Activated B cell treated with CpG ODN at 0.5 μM for 24 hours (primary cell): Measurements from ENCODE around the gene RASGRF2. TPM values are rescaled to one million over a fixed set of nuclear protein-coding genes. Genes with fewer than 3 reads are reported as not detected.

Experiments
- ATAC-seq: fragments of 200-7000 bp; cut with Tn5 transposase; one replicate; pipeline ENCODE4 v1.10.0; 2021; ENCODE audit warnings: low read depth, mild to moderate bottlenecking, moderate library complexity
- CTCF ChIA-PET: fragments of 350-600 bp; sonication (Branson Sonifier 250); formaldehyde crosslinking; loops from one replicate; lab custom pipeline; 2021; ENCODE audit warnings: antibody characterized with exemption; lab: Charles Lee
- POLR2A ChIA-PET: fragments of 350-600 bp; sonication (Branson Sonifier 250); formaldehyde crosslinking; loops from one replicate; lab custom pipeline; 2021; ENCODE audit warnings: antibody characterized with exemption; lab: Charles Lee
- DNase-seq: peaks from one replicate; pipeline ENCODE4 v3.0.0; 2022
- H3K27ac Mint-ChIP-seq: one replicate; pipeline ENCODE4 v1.8.0; 2020; ENCODE audit warnings: mixed read lengths
- H3K27me3 Mint-ChIP-seq: one replicate; pipeline ENCODE4 v1.8.0; 2021; ENCODE audit warnings: mixed read lengths
- H3K36me3 Mint-ChIP-seq: one replicate; pipeline ENCODE4 v1.8.0; 2021; ENCODE audit warnings: low read depth, mixed read lengths
- H3K4me1 Mint-ChIP-seq: one replicate; pipeline ENCODE4 v1.8.0; 2021; ENCODE audit warnings: mixed read lengths
- H3K4me3 Mint-ChIP-seq: one replicate; pipeline ENCODE4 v1.8.0; 2020; ENCODE audit warnings: mild to moderate bottlenecking, mixed read lengths
- H3K9me3 Mint-ChIP-seq: one replicate; pipeline ENCODE4 v1.8.0; 2020; ENCODE audit warnings: mixed read lengths
- CTCF ChIP-seq: fragments of 200-600 bp; IDR thresholded peaks from one replicate; pipeline ENCODE4 v1.8.0; 2022; ENCODE audit warnings: antibody characterized with exemption, mild to moderate bottlenecking
- intact Hi-C: fragments of 100-400 bp; cut with micrococcal nuclease; formaldehyde crosslinking; loops from one replicate; pipeline ENCODE4 v1.15.1; 2024
- total RNA-seq: library from RNA; stranded (reverse); gene quantifications from 2 replicates; pipeline ENCODE4 v1.2.3, GENCODE V29; 2022

The RASGRF2 gene
- total RNA-seq, 1 donor from 2014 or later: 0.64 TPM

- DNase-seq (no peak), ATAC-seq (no peak)
- no peak overlapping the region for H3K27ac Mint-ChIP-seq
- no peaks in the 10 kb centered on the region for H3K9me3 Mint-ChIP-seq
- H3K36me3 Mint-ChIP-seq: no peaks in the 10 kb centered on the region
- peaks cover 5% of the 10 kb centered on the region for H3K4me1 Mint-ChIP-seq
- intact Hi-C loops: no loop called here
- no peak for TF ChIP-seq CTCF
- CTCF ChIA-PET: no interaction called here
- no peaks in the 10 kb centered on the region for H3K27me3 Mint-ChIP-seq
- POLR2A ChIA-PET: no interaction called here
- no peak overlapping the region for H3K4me3 Mint-ChIP-seq
These were observed 16.8 kb downstream of the RASGRF2 start for GRCh38 chr5:80976985-80977384.

GRCh38 chr5:80977764-80978163 is 17.6 kb downstream of the RASGRF2 start:
- Mint-ChIP-seq H3K27ac (no peak overlapping the region), H3K27me3 (no peaks in the 10 kb centered on the region), H3K36me3 (no peaks in the 10 kb centered on the region), H3K4me1 (peaks cover 5% of the 10 kb centered on the region), H3K4me3 (no peak overlapping the region), H3K9me3 (no peaks in the 10 kb centered on the region)
- POLR2A ChIA-PET: no interaction called here
- intact Hi-C loops: no loop called here
- CTCF ChIA-PET: no interaction called here
- no peak for TF ChIP-seq CTCF
- DNase-seq: no peak
- ATAC-seq: no peak

- ATAC-seq: no peak
- intact Hi-C loops: no loop called here
- H3K27me3 Mint-ChIP-seq: no peaks in the 10 kb centered on the region
- no peak for TF ChIP-seq CTCF
- ChIA-PET CTCF (no interaction called here), POLR2A (no interaction called here)
- H3K36me3 Mint-ChIP-seq: no peaks in the 10 kb centered on the region
- H3K27ac Mint-ChIP-seq: no peak overlapping the region
- H3K4me3 Mint-ChIP-seq: no peak overlapping the region
- H3K9me3 Mint-ChIP-seq: no peaks in the 10 kb centered on the region
- H3K4me1 Mint-ChIP-seq: peaks cover 5% of the 10 kb centered on the region
- DNase-seq: no peak
These were observed 18.7 kb downstream of the RASGRF2 start for GRCh38 chr5:80978772-80979317.

- ChIA-PET CTCF (no interaction called here), POLR2A (no interaction called here)
- no peak for ATAC-seq
These were observed 21.9 kb downstream of the RASGRF2 start for GRCh38 chr5:80982093-80982492.

GRCh38 chr5:80985600-80986228 is 25.6 kb downstream of the RASGRF2 start:
- CTCF ChIA-PET: no interaction called here
- Mint-ChIP-seq H3K27ac (no peak overlapping the region), H3K4me3 (no peak overlapping the region), H3K4me1 (no peaks in the 10 kb centered on the region), H3K9me3 (no peaks in the 10 kb centered on the region), H3K27me3 (peaks cover 9% of the 10 kb centered on the region), H3K36me3 (no peaks in the 10 kb centered on the region)
- intact Hi-C loops: no loop called here
- no peak for TF ChIP-seq CTCF
- ATAC-seq (no peak), DNase-seq (no peak)
- POLR2A ChIA-PET: no interaction called here

More at GRCh38 chr5:80982093-80982492, 21.9 kb downstream of the RASGRF2 start:
- Mint-ChIP-seq H3K27me3 (peaks cover 4% of the 10 kb centered on the region), H3K4me3 (no peak overlapping the region), H3K27ac (no peak overlapping the region), H3K36me3 (no peaks in the 10 kb centered on the region), H3K4me1 (peaks cover 5% of the 10 kb centered on the region), H3K9me3 (no peaks in the 10 kb centered on the region)
- intact Hi-C loops: no loop called here
- TF ChIP-seq CTCF: no peak
- DNase-seq: no peak
